ENCODE results near the gene CAMK1D. TPM values are rescaled to one million over a fixed set of nuclear protein-coding genes. Genes with fewer than 3 reads are reported as not detected.
"Not testable (repeated sequence)": the region's sequence is repeated elsewhere in the genome, so short reads cannot be mapped to it uniquely, and the experiment has no call there.

CAMK1D gene
- total and polyA plus RNA-seq, 3 donors from 2014 or later = 10.0 to 14.5 (median 14.0) TPM

GRCh38 chr10:12808014-12808613, 458.8 kb downstream of the CAMK1D start:
- H3K9me3 ChIP-seq = no peaks in the 10 kb centered on the region
- TF ChIP-seq, protein P1, sequence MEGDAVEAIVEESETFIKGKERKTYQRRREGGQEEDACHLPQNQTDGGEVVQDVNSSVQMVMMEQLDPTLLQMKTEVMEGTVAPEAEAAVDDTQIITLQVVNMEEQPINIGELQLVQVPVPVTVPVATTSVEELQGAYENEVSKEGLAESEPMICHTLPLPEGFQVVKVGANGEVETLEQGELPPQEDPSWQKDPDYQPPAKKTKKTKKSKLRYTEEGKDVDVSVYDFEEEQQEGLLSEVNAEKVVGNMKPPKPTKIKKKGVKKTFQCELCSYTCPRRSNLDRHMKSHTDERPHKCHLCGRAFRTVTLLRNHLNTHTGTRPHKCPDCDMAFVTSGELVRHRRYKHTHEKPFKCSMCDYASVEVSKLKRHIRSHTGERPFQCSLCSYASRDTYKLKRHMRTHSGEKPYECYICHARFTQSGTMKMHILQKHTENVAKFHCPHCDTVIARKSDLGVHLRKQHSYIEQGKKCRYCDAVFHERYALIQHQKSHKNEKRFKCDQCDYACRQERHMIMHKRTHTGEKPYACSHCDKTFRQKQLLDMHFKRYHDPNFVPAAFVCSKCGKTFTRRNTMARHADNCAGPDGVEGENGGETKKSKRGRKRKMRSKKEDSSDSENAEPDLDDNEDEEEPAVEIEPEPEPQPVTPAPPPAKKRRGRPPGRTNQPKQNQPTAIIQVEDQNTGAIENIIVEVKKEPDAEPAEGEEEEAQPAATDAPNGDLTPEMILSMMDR (IDR thresholded peaks at IDR 0.05) = no peak
- no peak for TF ChIP-seq POLR2A (IDR thresholded peaks at IDR 0.05)
- DNase-seq = no peak
- H3K27me3 ChIP-seq = no peaks in the 10 kb centered on the region
- intact Hi-C loops (cut with DNase I; ENCODE audit: low total_unique reads) = no loop called here
- H3K4me3 ChIP-seq = no peak overlapping the region
- H3K27ac ChIP-seq = no peak overlapping the region
- H3K4me1 ChIP-seq = no peaks in the 10 kb centered on the region
- 89 to 91% methylated on average over 10 to 11 of the region's 11 CpGs for WGBS, 2 donors
- H3K36me3 ChIP-seq (ENCODE audit: low read depth, missing control alignments) = no peaks in the 10 kb centered on the region

DNA sequence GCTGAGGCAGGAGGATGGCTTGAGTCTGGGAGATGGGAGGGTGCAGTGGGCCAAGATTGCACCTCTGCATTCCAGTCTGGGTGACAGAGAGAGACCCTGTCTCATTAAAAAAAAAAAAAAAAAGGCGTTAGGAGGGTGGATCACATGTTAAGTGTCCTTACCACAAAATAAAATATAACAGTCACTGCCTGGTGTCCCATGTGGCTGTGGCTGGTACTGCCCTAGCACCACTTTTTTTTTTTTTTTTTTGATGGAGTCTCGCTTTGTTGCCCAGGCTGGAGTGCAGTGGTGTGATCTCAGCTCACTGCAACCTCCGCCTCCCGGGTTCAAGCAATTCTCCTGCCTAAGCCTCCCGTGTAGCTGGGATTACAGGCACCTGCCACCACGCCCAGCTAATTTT, 460.7 kb downstream of the CAMK1D start:
- intact Hi-C loops (cut with DNase I; ENCODE audit: low total_unique reads); H3K9me3 ChIP-seq; H3K4me3 ChIP-seq; H3K27me3 ChIP-seq; H3K27ac ChIP-seq; H3K4me1 ChIP-seq; DNase-seq; H3K36me3 ChIP-seq (ENCODE audit: low read depth, missing control alignments): not testable (repeated sequence)
- 97 to 98% methylated on average over 6 of the region's 6 CpGs for WGBS, 2 donors
- TF ChIP-seq, protein P1 (IDR thresholded peaks at IDR 0.05) = peak in 1 of 3 experiments; percentile 19

DNA sequence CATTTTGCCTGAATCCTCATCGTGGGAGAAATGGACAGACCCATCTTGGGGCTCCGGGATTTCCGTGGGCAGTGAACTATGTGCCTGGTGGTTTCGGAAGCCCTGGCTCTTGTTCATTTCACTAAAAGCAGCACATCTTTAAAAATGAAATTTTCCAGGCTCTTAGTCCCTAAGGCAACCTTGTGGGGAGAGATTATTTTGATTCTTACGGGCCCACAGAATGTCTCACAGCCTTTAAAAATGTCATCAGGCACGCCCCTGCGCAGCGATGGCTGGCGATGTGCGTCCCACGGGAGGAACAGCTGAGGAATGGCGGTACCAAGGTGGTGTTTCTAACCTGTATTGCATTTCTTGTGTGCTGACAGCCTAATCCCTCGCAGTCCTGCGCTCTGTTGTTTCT, 462.5 kb downstream of the CAMK1D start:
- 81 to 84% methylated on average over 14 of the region's 14 CpGs for WGBS, 2 donors
- intact Hi-C loops (cut with DNase I; ENCODE audit: low total_unique reads) = no loop called here
- Histone ChIP-seq H3K36me3 (ENCODE audit: low read depth, missing control alignments) (no peaks in the 10 kb centered on the region), H3K27me3 (no peaks in the 10 kb centered on the region), H3K27ac (no peak overlapping the region), H3K4me1 (no peaks in the 10 kb centered on the region), H3K4me3 (no peak overlapping the region), H3K9me3 (no peaks in the 10 kb centered on the region)
- TF ChIP-seq, protein P1 (IDR thresholded peaks at IDR 0.05) = no peak
- TF ChIP-seq POLR2A (IDR thresholded peaks at IDR 0.05) = no peak
- no peak for DNase-seq

DNA sequence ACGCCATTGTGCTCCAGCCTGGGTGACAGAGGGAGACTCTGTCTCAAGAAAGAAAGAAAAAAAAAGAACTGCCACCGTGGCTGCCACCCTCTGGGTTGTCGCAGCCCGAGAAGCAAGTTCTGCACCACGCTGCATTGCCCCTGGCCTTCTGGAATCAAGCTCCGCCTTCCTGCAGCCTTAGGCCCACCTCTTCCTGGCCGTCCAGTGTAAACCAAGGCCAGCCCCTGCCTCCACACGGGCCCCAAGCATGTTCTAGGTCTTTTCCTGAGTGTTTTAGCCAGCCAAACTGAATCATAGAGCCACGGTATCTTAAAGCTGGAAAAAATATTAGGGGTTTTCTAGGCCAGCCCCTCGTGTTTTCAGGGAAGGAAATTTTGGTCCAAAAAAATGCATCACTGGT, 463.2 kb downstream of the CAMK1D start:
- no peaks in the 10 kb centered on the region for H3K4me1 ChIP-seq
- TF ChIP-seq POLR2A (IDR thresholded peaks at IDR 0.05) = no peak
- TF ChIP-seq, protein P1 (IDR thresholded peaks at IDR 0.05) = no peak
- H3K27ac ChIP-seq = no peak overlapping the region

DNA sequence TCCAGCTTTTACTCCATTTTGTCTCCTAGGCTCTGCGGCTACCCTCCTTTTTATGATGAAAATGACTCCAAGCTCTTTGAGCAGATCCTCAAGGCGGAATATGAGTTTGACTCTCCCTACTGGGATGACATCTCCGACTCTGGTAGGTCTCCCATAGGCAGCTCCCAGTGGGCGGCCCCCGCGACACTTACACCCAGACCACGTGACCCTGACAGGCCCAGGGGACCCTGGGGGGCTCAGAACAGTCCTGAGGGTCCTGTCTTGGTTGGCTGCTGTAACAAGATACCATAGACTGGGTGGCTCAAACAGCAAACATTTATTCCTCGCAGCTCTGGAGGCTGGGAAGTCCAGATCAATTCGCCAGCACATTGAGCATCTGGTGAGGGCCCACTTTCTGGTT, 464.8 kb downstream of the CAMK1D start:
- H3K36me3 ChIP-seq (ENCODE audit: low read depth, missing control alignments) = no peaks in the 10 kb centered on the region
- no peak overlapping the region for H3K27ac ChIP-seq
- TF ChIP-seq, protein P1 (IDR thresholded peaks at IDR 0.05) = no peak
- no peak for TF ChIP-seq POLR2A (IDR thresholded peaks at IDR 0.05)
- intact Hi-C loops (cut with DNase I; ENCODE audit: low total_unique reads) = no loop called here
- DNase-seq = no peak
- no peaks in the 10 kb centered on the region for H3K27me3 ChIP-seq
- no peaks in the 10 kb centered on the region for H3K9me3 ChIP-seq
- no peaks in the 10 kb centered on the region for H3K4me1 ChIP-seq
- H3K4me3 ChIP-seq = no peak overlapping the region
- WGBS, 2 donors = 94 to 98% methylated on average over 9 of the region's 9 CpGs

More for the DNA sequence above, 463.2 kb downstream of the CAMK1D start:
- H3K4me3 ChIP-seq = no peak overlapping the region
- intact Hi-C loops (cut with DNase I; ENCODE audit: low total_unique reads) = no loop called here
- DNase-seq = no peak
- H3K27me3 ChIP-seq = no peaks in the 10 kb centered on the region
- WGBS, 2 donors = 84 to 88% methylated on average over 10 of the region's 10 CpGs
- no peaks in the 10 kb centered on the region for H3K9me3 ChIP-seq
- H3K36me3 ChIP-seq (ENCODE audit: low read depth, missing control alignments) = no peaks in the 10 kb centered on the region

All from testis (tissue), 3 donors.